Hindlimb muscle (tissue), 1 donor: ENCODE results near the gene FMO4. TPM values are rescaled to one million over a fixed set of nuclear protein-coding genes. Genes with fewer than 3 reads are reported as not detected.
"Not testable (repeated sequence)": the region's sequence is repeated elsewhere in the genome, so short reads cannot be mapped to it uniquely, and the experiment has no call there.

Experiments
- DNase-seq: peaks from one replicate; pipeline ENCODE4 v3.0.0-alpha.2; 2013
- polyA plus RNA-seq: library from polyadenylated mRNA; unstranded; fragments of 120-200 nt; gene quantifications from one replicate; pipeline ENCODE4 v1.2.1, GENCODE V29; 2013; ENCODE audit not compliant: insufficient read length

The FMO4 gene
- polyA plus RNA-seq, 1 donor: 3.8 TPM

DNA sequence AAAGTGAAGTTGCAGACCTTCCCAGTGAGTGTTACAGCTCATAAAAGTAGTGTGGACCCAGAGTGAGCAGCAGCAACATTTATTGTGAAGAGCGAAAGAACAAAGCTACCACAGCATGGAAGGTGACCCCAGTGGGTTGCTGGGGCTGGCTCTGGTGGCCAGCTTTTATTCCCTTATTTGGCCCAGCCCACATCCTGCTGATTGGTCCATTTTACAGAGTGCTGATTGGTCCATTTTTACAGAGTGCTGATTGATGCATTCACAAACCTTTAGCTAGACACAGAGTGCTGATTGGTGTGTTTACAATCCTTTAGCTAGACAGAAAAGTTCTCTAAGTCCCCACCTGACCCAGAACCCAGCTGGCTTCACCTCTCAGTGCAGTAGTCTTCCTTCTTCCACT lies 76.8 kb downstream of the FMO4 start:
- DNase-seq: not testable (repeated sequence)

Other genes starting within 250 kb of the FMO4 start
- gene FMO3, start 223.3 kb upstream of the FMO4 start, polyA plus RNA-seq: 0.35 TPM
- gene FMO2, start 128.9 kb upstream of the FMO4 start, polyA plus RNA-seq: 1.1 TPM
- 7.0 TPM for gene FMO1, start 65.7 kb upstream of the FMO4 start, polyA plus RNA-seq
- gene PRRC2C, start 171.3 kb downstream of the FMO4 start, polyA plus RNA-seq: 62.1 TPM